ENCODE measurements around the gene PPT2. TPM values are rescaled to one million over a fixed set of nuclear protein-coding genes. Genes with fewer than 3 reads are reported as not detected.
A peak's percentile ranks its signal among the peaks of the same experiment; 100 is the strongest.

The PPT2 gene
- total RNA-seq, 1 experiment from 2014 or later: 46.3 TPM

DNA sequence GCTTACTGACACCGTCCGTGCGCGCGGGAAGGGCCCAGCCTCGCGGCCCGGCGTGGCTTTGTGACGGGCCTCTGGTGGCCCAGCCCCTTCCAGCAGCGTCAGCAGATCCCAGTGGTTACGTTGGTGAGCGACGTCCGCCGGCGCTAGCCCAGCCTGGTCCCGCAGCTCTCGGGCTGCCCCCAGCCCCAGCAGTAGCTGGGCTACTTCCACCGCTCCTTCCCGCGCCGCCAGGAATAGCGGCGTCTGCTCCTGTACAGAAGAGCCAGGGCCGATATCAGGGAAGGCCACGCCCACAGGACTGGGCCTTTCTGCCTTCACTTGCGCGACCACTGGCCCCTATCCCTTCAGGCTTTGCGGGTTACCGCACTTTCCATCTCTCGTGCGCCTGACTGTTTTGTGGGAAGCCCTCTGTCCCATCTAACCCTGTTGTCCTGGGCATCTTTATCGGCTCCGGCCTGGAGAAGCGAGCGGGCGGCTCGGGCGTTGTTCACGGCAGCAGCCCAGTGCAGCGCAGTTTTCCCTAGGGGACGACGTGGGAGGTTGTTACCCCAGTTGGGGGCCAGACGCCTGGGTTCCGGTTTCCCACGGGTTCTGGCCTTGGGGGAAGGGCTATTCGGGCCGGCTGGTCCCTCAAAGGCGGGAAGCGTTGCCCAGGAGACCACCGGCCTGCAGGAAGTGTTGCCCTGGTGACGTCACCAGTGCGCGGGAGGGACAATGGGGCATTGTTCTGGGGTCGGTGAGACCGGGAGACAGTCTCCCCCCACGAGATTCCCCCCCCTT, 42.2 kb downstream of the PPT2 start:
- Histone ChIP-seq H2BK15ac (ENCODE audit: low read depth, low read length) (no peak overlapping the region), H4K20me1 (ENCODE audit: control insufficient read depth, insufficient read depth, insufficient read length) (no peaks in the 10 kb centered on the region), H2BK20ac (ENCODE audit: low read depth, low read length, poor library complexity, severe bottlenecking) (no peak overlapping the region), H2BK12ac (ENCODE audit: insufficient read length, low read depth, low read length) (peak overlapping the region; percentile 22), H3K4me2 (ENCODE audit: insufficient read depth, insufficient read length, low read length) (peak overlapping the region; percentile 68), H3K23me2 (ENCODE audit: insufficient read length, low read depth, low read length, poor library complexity, severe bottlenecking) (peaks cover 9% of the 10 kb centered on the region), H2AK5ac (ENCODE audit: insufficient read length, low read length) (no peak overlapping the region), H2BK120ac (ENCODE audit: low read depth, low read length, poor library complexity, severe bottlenecking) (peak overlapping the region; percentile 93), H4K5ac (ENCODE audit: insufficient read length, low read depth, low read length) (peak overlapping the region; percentile 80), H3K4ac (ENCODE audit: low read depth, low read length) (peak overlapping the region; percentile 81; the same call in 1 of the 2 replicates), H2AFZ (ENCODE audit: low read length) (no peak overlapping the region), H3K18ac (ENCODE audit: insufficient read length, low read depth, low read length) (peak overlapping the region; percentile 97), H4K91ac (ENCODE audit: insufficient read length, low read depth, low read length) (peak overlapping the region; percentile 90), H3K9ac (ENCODE audit: extremely low read depth, insufficient read length, low read length) (peak overlapping the region; percentile 91), H3T11ph (ENCODE audit: low read length) (peak overlapping the region; percentile 39), H3K27me3 (ENCODE audit: insufficient read depth, low read length) (no peaks in the 10 kb centered on the region), H3K79me2 (ENCODE audit: insufficient read depth, low read length) (no peaks in the 10 kb centered on the region), H3K27ac (ENCODE audit: insufficient read length, low read depth, low read length) (peak overlapping the region; percentile 93), H3K23ac (ENCODE audit: insufficient read length, low read depth, low read length) (no peak overlapping the region), H3K9me3 (ENCODE audit: control insufficient read depth, low read depth, low read length) (no peaks in the 10 kb centered on the region), H3K56ac (ENCODE audit: insufficient read length, low read depth, low read length) (no peak overlapping the region), H3K4me1 (ENCODE audit: insufficient read depth, low read length) (peaks cover 3% of the 10 kb centered on the region), H4K8ac (replicated peaks; ENCODE audit: insufficient read length, low read depth, low read length) (peak overlapping the region; percentile 2), H3K79me1 (ENCODE audit: insufficient read depth, low read depth, low read length, poor library complexity, severe bottlenecking) (no peaks in the 10 kb centered on the region), H2BK5ac (ENCODE audit: insufficient read length, low read length) (peak overlapping the region; percentile 88), H3K14ac (ENCODE audit: insufficient read depth, low read length) (peak overlapping the region; percentile 96)
- peaks cover 44% of the 10 kb centered on the region in 2 experiments for H3K4me1 Mint-ChIP-seq
- peak overlapping the region; percentile 91 to 96 for H3K4me3 Mint-ChIP-seq
- peak; percentile 94 for DNase-seq
- TF ChIP-seq CTCF (conservative IDR thresholded peaks at IDR 0.05): no peak
- H3K27ac Mint-ChIP-seq: peak overlapping the region; percentile 100
- H3K36me3 Mint-ChIP-seq (ENCODE audit: insufficient read depth in 1 of 3, low read depth in 3 of 3): no peaks in the 10 kb centered on the region
- WGBS (ENCODE audit: extremely low coverage, insufficient read length, low lambda C conversion rate): no CpG with 5 or more reads among the region's 58 CpGs
- no peaks in the 10 kb centered on the region; a peak in 1 of 5 replicates for H3K9me3 Mint-ChIP-seq
- H3K27me3 Mint-ChIP-seq (ENCODE audit: low read depth): no peaks in the 10 kb centered on the region
